ENCODE data around the gene TSPAN11.

TSPAN11 gene

DNA sequence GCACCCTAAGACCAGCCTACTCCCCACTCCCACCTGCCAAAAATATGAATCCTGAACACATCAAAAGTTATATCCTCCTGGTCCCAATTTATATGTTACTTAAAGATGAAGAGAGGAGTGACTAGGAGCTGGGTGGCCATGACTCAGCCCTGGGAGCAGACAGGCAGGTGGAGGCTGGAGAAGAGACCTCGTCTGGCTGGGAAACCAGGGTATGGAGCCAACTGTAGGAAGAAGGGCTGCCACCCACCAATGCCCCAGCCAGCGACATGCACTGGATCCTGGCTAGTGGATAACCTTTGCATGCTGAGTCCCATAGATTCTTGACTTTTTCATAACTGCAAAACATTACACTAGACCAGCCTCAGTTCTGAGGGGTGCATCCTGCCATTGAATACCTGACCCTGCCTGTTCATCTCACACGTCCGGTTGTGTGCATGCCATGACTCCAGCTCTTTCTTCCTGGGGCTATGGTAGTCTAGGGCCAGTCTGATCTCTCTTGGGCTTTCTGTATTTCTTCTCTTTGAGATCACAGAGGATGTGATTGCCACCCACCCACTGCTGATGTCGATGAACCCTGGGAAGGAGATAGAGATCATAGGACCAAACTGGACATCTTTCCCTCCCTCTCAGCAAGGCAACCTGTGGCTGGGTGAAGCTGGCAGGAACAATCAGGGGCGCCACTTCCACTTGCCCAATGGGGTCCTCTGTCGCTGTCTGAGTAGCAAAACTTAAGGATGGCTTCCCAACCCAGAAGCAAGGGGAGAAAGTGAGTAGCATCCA, 77.5 kb downstream of the TSPAN11 start:
- no peak for DNase-seq (ENCODE audit: extremely low read depth, low read depth)

DNA sequence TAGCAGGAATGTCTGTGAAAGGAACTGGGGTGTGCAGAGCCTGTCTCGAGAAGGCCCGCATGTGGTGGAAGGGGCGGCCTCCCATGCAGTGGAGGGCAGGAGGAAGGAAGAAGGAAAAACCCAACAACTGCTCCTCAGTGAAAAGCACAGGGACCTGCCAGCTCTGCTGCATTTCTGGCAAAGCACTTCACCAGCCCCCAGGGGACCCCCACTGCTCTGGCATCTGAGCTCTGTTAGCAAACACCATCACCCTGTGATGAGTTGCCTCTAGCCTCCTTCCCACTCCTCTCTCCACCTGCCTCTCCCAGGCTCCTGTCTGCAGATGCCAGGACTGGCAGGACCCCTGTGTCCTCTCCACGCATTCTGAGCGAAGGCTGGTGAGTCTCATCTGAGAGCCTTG, 78.1 kb downstream of the TSPAN11 start:
- TF ChIP-seq, protein P1, sequence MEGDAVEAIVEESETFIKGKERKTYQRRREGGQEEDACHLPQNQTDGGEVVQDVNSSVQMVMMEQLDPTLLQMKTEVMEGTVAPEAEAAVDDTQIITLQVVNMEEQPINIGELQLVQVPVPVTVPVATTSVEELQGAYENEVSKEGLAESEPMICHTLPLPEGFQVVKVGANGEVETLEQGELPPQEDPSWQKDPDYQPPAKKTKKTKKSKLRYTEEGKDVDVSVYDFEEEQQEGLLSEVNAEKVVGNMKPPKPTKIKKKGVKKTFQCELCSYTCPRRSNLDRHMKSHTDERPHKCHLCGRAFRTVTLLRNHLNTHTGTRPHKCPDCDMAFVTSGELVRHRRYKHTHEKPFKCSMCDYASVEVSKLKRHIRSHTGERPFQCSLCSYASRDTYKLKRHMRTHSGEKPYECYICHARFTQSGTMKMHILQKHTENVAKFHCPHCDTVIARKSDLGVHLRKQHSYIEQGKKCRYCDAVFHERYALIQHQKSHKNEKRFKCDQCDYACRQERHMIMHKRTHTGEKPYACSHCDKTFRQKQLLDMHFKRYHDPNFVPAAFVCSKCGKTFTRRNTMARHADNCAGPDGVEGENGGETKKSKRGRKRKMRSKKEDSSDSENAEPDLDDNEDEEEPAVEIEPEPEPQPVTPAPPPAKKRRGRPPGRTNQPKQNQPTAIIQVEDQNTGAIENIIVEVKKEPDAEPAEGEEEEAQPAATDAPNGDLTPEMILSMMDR (IDR thresholded peaks at IDR 0.05; ENCODE audit: low read depth, low read length): no peak
- no peak for DNase-seq (ENCODE audit: extremely low read depth, low read depth)

More for the DNA sequence above, 77.5 kb downstream of the TSPAN11 start:
- TF ChIP-seq, protein P1 (IDR thresholded peaks at IDR 0.05; ENCODE audit: low read depth, low read length): no peak

DNA sequence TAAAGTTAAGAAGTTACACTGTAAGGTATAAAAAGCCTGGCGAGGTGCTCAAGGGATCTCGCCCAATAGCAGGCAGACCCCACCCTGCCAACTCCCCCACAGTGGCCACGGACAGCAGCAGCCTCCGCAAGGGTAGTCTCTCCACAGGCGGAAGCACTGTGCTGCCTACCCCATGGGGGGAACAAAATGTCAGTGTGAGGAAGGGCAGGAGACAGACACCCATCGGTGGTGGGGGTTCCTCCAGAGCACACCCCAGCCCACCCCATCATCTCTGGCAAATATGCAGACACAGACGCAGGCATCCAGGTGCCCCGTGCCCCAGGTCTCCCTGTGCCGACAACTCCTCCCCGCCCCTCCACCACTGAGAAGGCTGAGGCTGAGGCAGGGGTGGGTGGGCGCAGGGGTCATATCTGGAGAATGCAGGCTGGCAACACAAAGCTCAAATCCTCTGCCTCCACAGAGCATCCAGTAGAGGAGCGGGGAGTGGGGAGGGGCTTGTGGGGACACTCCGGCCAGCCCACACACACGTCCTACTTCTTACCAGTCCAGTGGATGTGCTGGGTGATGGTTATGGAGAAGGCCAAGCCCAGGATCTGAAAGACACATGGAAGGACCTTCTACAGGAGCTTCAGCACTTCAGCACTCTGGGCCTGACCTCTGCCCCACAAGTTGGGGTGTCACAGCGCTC, 78.9 kb downstream of the TSPAN11 start:
- TF ChIP-seq, protein P1 (IDR thresholded peaks at IDR 0.05; ENCODE audit: low read depth, low read length): no peak
- DNase-seq (ENCODE audit: extremely low read depth, low read depth): no peak

DNA sequence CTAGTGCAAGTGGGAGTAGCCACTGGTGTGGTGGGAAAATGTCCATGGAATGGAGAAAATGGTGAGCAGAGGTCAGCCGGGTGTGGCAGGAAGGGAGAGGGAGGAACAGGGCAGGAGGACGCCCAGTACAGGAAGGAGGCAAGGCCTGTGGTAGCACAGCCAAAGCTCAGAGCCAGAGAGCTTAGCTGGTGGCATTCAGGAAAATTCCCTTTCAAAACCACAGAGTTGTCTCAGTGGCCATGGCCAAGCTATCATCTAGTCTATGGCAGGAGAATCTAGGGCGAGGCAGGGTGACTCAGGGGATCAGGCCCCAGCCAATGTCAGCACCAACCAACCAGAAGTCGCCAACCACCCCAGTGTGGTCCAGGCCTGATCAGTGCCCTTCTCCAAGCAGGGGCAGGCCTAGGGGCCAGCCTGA, 79.4 kb downstream of the TSPAN11 start:
- TF ChIP-seq, protein P1 (IDR thresholded peaks at IDR 0.05; ENCODE audit: low read depth, low read length): no peak
- DNase-seq (ENCODE audit: extremely low read depth, low read depth): no peak

DNA sequence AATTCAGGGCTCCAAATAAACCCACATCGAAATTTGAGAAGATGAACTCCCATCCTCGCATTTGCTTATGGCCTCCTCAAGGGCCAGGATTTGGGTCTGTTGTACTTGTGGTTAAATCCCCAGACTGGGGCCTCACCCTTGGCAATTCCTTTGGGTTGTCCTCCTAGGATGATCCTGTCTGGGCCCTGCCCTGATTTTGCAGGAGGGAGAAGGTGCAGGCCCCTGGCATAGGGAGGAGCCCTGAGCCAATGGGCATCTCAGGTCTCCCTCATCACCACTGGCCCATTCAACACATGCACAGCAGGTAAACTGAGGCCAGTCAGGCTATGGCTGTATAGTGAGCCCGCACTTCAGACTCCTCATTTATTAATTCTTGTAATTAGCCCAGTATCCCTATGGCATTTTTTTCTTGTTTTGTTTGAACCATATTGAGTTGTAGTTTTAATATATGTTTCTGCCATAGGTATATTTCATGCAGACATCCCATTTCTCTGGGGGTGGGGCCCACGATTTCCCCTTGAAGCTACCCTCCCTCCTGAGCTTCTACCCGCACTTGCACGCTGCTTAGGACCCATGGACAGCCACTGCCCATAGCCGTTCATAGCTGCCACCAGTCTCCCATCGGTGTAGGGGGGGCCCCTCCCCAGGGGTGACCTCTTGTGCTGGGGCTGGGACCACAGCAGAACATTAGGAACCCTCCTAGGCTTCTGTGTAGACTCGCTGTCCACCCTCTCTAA, 80.0 kb downstream of the TSPAN11 start:
- DNase-seq (ENCODE audit: extremely low read depth, low read depth): no peak
- TF ChIP-seq, protein P1 (IDR thresholded peaks at IDR 0.05; ENCODE audit: low read depth, low read length): no peak

DNA sequence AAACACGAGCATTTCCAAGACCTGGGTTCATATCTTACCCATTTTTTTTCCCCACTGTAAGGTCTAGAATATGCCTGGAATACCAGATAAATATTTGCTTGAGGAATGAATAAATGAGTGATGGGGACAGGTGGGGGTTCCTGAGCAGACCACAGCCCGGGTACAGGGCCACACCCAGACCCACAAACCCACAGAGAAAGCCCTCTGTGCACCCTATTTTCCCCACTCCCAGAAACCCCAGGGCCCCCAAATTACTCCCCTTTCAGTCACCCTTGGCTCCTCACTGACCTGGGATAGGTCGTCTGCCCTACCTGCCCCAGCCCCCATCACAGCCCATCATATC, 80.6 kb downstream of the TSPAN11 start:
- DNase-seq (ENCODE audit: extremely low read depth, low read depth): no peak
- TF ChIP-seq, protein P1 (IDR thresholded peaks at IDR 0.05; ENCODE audit: low read depth, low read length): no peak

Measured in AG09319 (cell line).